KMS-11 (cell line): ENCODE results near the gene LMO7.

Experiments
- H2AFZ ChIP-seq: fragments of 200-600 bp; sonication (generic); 2 replicates; pipeline ENCODE4 v1.6.1; 2016; ENCODE audit warnings: antibody characterized with exemption, mixed run types, low read depth
- H3K27ac ChIP-seq: fragments of 200-600 bp; sonication (generic); 2 replicates; pipeline ENCODE4 v1.6.1; 2016; ENCODE audit warnings: mild to moderate bottlenecking, mixed run types
- H3K27me3 ChIP-seq: fragments of 200-600 bp; sonication (generic); 2 replicates; pipeline ENCODE4 v1.6.1; 2017; ENCODE audit warnings: mild to moderate bottlenecking, low read depth, mixed run types, moderate library complexity; ENCODE audit not compliant: insufficient read depth
- H3K36me3 ChIP-seq: fragments of 200-600 bp; sonication (generic); 2 replicates; pipeline ENCODE4 v1.6.1; 2017; ENCODE audit warnings: mild to moderate bottlenecking, mixed run types; ENCODE audit not compliant: insufficient read depth
- H3K4me1 ChIP-seq: fragments of 200-600 bp; sonication (generic); 2 replicates; pipeline ENCODE4 v1.6.1; 2016; ENCODE audit warnings: mild to moderate bottlenecking, low read depth, mixed run types; ENCODE audit not compliant: poor library complexity, severe bottlenecking
- H3K4me2 ChIP-seq: fragments of 200-600 bp; sonication (generic); 2 replicates; pipeline ENCODE4 v1.7.0; 2016; ENCODE audit warnings: mild to moderate bottlenecking, mixed run types
- H3K4me3 ChIP-seq: fragments of 200-600 bp; sonication (generic); IDR thresholded peaks from 2 replicates; pipeline ENCODE4 v1.6.1; 2017; ENCODE audit warnings: low read depth, low read length, mixed read lengths; ENCODE audit not compliant: insufficient read depth
- H3K79me2 ChIP-seq: fragments of 200-600 bp; sonication (generic); 2 replicates; pipeline ENCODE4 v1.6.1; 2016; ENCODE audit warnings: low read depth, mixed run types; ENCODE audit not compliant: insufficient read depth
- H3K9ac ChIP-seq: fragments of 200-600 bp; sonication (generic); 2 replicates; pipeline ENCODE4 v1.6.1; 2016; ENCODE audit warnings: mild to moderate bottlenecking, mixed run types
- H4K20me1 ChIP-seq: fragments of 200-600 bp; sonication (generic); 2 replicates; pipeline ENCODE4 v1.6.1; 2016; ENCODE audit warnings: mild to moderate bottlenecking, mixed run types; ENCODE audit not compliant: insufficient read depth
- CTCF ChIP-seq: fragments of 200-600 bp; sonication (generic); conservative IDR thresholded peaks from 2 replicates; pipeline ENCODE4 v1.6.1; 2017; ENCODE audit warnings: low read depth, mild to moderate bottlenecking, antibody characterized with exemption, low read length, moderate library complexity, mixed read lengths

LMO7 gene

DNA sequence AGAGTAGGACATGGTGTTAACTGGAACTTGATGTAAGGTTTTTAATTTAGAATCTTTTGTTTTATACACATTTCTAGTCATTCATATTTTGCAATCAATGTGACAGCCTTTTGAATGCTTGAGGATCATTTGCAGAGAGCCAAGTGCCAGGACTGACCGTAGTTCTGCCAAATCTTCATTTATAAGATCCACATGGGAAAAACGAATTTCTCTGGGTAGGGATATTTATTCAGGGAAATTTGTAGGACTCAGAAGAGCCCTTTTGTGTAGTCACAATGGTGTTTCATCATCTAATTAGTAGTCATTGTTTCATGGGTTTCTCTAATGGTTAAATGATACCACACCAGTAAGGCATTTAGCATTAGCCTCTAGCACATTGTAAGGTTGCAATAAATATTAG, 161.1 kb downstream of the LMO7 start:
- no peaks in the 10 kb centered on the region for H3K36me3 ChIP-seq
- no peak overlapping the region for H3K4me3 ChIP-seq
- H3K9ac ChIP-seq, result no peak overlapping the region
- H3K4me1 ChIP-seq, result no peaks in the 10 kb centered on the region
- no peaks in the 10 kb centered on the region for H4K20me1 ChIP-seq
- H3K27me3 ChIP-seq, result no peaks in the 10 kb centered on the region
- no peak overlapping the region for H3K4me2 ChIP-seq
- no peaks in the 10 kb centered on the region for H3K79me2 ChIP-seq
- H2AFZ ChIP-seq, result no peak overlapping the region
- no peak overlapping the region for H3K27ac ChIP-seq
- TF ChIP-seq CTCF, result no peak

- Histone ChIP-seq H3K4me1 (no peaks in the 10 kb centered on the region), H3K4me3 (no peak overlapping the region), H4K20me1 (no peaks in the 10 kb centered on the region), H3K9ac (no peak overlapping the region), H3K27ac (no peak overlapping the region), H3K4me2 (no peak overlapping the region), H3K79me2 (no peaks in the 10 kb centered on the region), H3K36me3 (no peaks in the 10 kb centered on the region), H3K27me3 (no peaks in the 10 kb centered on the region), H2AFZ (no peak overlapping the region)
- no peak for TF ChIP-seq CTCF
These were observed 161.6 kb downstream of the LMO7 start for GRCh38 chr13:75797719-75798118.

DNA sequence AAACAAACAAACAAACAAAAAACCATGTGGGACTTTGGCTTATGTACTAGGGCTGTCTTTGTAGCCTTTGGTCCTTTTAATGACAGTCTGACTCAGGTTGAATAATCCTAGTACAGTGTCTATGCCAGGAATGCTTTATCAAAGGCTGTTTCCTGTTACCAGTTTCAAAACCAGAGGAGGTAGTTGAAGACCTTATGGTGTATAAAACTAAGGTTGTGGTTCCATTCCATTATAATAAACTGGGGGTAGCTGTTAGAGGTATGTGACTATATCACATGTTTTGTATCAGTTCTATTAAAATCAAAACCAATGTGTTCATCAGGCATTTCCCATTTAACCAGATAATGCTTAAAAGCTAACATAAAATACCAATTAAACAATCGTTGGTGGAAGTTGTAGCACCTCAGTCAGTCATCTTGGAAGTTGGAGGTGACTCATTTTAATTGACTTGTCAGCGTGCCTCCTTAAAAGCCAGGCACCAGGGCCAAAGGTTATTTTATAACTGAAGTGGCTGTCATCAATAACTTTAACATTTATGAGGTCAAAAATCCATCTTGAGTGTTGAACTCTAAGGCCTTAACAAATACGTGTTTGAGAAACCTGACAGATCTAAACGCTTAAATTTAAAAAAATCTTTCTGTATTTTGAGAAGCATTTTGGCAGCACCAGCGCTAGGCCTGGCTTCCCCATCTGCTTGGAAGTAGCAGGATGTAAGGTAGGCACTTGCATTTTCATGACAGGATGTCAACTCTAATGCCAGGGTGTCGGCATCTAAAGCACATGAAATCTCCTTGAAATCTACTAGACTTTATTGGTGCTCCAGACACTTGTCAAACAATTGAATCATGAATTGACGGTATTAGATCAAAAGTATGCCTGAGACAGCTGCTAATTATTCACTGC, 162.5 kb downstream of the LMO7 start:
- Histone ChIP-seq H2AFZ (no peak overlapping the region), H3K4me3 (no peak overlapping the region), H3K4me2 (no peak overlapping the region), H3K27me3 (no peaks in the 10 kb centered on the region), H3K79me2 (no peaks in the 10 kb centered on the region), H3K36me3 (no peaks in the 10 kb centered on the region), H4K20me1 (no peaks in the 10 kb centered on the region), H3K27ac (no peak overlapping the region), H3K4me1 (no peaks in the 10 kb centered on the region), H3K9ac (no peak overlapping the region)
- TF ChIP-seq CTCF, result no peak

- Histone ChIP-seq H3K36me3 (no peaks in the 10 kb centered on the region), H2AFZ (no peak overlapping the region), H3K4me2 (no peak overlapping the region), H3K4me1 (no peaks in the 10 kb centered on the region), H3K27me3 (no peaks in the 10 kb centered on the region), H3K4me3 (no peak overlapping the region), H3K9ac (no peak overlapping the region), H3K27ac (no peak overlapping the region), H4K20me1 (no peaks in the 10 kb centered on the region), H3K79me2 (no peaks in the 10 kb centered on the region)
- TF ChIP-seq CTCF, result no peak
These were observed 164.4 kb downstream of the LMO7 start for GRCh38 chr13:75800545-75800944.
